SK-N-MC (cell line): ENCODE results near the gene OSR1.
"Not testable (repeated sequence)": the region's sequence is repeated elsewhere in the genome, so short reads cannot be mapped to it uniquely, and the experiment has no call there.

Source experiments
- EZH2 ChIP-seq: fragments of 200-600 bp; sonication (generic); IDR thresholded peaks from one replicate; pipeline ENCODE4 v1.6.1; 2017; ENCODE audit warnings: antibody characterized with exemption
- FOXP2 ChIP-seq: optimal IDR thresholded peaks from 2 replicates; pipeline ENCODE3; 2011; ENCODE audit warnings: mild to moderate bottlenecking, moderate library complexity; ENCODE audit not compliant: insufficient read depth; ENCODE audit errors: extremely low read length, control extremely low read depth
- POLR2AphosphoS5 ChIP-seq: IDR thresholded peaks from 2 replicates; pipeline ENCODE4 v1.6.1; 2012; ENCODE audit warnings: mild to moderate bottlenecking, low read depth, low read length, borderline replicate concordance

GRCh38 chr2:19306065-19306464, 52.4 kb downstream of the OSR1 start:
- TF ChIP-seq EZH2, POLR2AphosphoS5, FOXP2: not testable (repeated sequence)
